Measurements from ENCODE around the gene DUSP6.
"Not testable (repeated sequence)": the region's sequence is repeated elsewhere in the genome, so short reads cannot be mapped to it uniquely, and the experiment has no call there.

The DUSP6 gene

DNA sequence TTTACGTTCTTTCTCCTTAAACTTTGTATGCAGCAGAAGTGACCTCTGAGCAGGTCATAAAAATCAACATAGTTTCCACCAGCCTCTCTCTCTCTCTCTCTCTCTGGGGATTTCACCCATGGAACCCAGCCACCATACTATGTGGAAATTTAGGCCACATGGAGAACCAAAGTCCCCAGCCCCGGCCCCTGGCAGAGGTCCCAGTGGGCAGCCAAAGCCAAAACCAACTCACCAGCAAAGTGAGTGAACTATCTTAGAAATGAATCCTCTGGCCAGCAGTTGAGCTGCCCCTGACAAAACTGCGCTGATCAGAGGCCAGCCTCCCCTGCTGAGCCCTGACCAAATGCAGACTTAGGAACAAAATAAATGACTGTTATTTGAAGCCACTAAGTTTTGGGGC, 9.2 kb downstream of the DUSP6 start:
- no peak for DNase-seq

GRCh38 chr12:89340861-89341260, 11.4 kb downstream of the DUSP6 start:
- peaks cover 19% of the 10 kb centered on the region for H3K4me1 Mint-ChIP-seq
- H3K4me3 Mint-ChIP-seq = no peak overlapping the region
- no peaks in the 10 kb centered on the region for H3K9me3 Mint-ChIP-seq
- DNase-seq = no peak
- no peak overlapping the region for H3K27ac Mint-ChIP-seq
- CTCF ChIA-PET = no interaction called here
- peaks cover 4% of the 10 kb centered on the region for H3K27me3 Mint-ChIP-seq
- peaks cover 2% of the 10 kb centered on the region for H3K36me3 Mint-ChIP-seq

More for the DNA sequence above, 9.2 kb downstream of the DUSP6 start:
- Mint-ChIP-seq H3K9me3 (no peaks in the 10 kb centered on the region), H3K4me1 (peaks cover 41% of the 10 kb centered on the region), H3K27me3 (peaks cover 4% of the 10 kb centered on the region), H3K27ac (no peak overlapping the region), H3K4me3 (no peak overlapping the region), H3K36me3 (peaks cover 21% of the 10 kb centered on the region)
- CTCF ChIA-PET = no interaction called here

- Mint-ChIP-seq H3K36me3 (peaks cover 4% of the 10 kb centered on the region), H3K27ac (no peak overlapping the region), H3K4me3 (no peak overlapping the region), H3K9me3 (no peaks in the 10 kb centered on the region), H3K27me3 (peaks cover 4% of the 10 kb centered on the region), H3K4me1 (peaks cover 18% of the 10 kb centered on the region)
- CTCF ChIA-PET = interaction anchor here (0.7 kb wide), 1 partner anchor 39 kb away, joined by 3 read pairs; no protein-coding TSS in a partner anchor
- DNase-seq = no peak
Measured at GRCh38 chr12:89339526-89339925, 12.8 kb downstream of the DUSP6 start.

DNA sequence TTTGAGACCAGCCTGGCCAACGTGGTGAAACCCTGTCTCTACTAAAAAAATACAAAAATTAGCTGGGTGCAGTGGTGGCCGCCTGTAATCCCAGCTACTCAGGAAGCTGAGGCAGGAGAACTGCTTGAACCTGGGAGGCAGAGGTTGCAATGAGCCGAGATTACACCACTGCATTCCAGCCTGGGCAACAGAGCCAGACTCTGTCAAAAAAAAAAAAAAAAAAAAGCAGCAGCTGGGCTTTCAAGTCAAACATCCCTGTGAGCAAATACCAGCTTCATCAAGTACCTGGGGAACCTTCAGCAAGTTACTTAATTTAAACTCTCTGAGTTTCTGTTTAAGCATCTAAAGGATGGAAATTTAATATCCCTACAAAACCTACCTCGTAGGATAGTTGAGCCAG, 15.2 kb downstream of the DUSP6 start:
- H3K27ac Mint-ChIP-seq, H3K4me3 Mint-ChIP-seq, H3K9me3 Mint-ChIP-seq, CTCF ChIA-PET, DNase-seq, H3K27me3 Mint-ChIP-seq, H3K36me3 Mint-ChIP-seq: not testable (repeated sequence)
- H3K4me1 Mint-ChIP-seq = peaks cover 38% of the 10 kb centered on the region

GRCh38 chr12:89335452-89336244, 16.7 kb downstream of the DUSP6 start:
- Mint-ChIP-seq H3K4me1 (peaks cover 35% of the 10 kb centered on the region), H3K27me3 (no peaks in the 10 kb centered on the region), H3K4me3 (no peak overlapping the region), H3K27ac (no peak overlapping the region), H3K9me3 (peaks cover 9% of the 10 kb centered on the region), H3K36me3 (peaks cover 8% of the 10 kb centered on the region)
- DNase-seq = no peak
- CTCF ChIA-PET = no interaction called here

GRCh38 chr12:89334548-89335169, 17.6 kb downstream of the DUSP6 start:
- H3K9me3 Mint-ChIP-seq = peaks cover 12% of the 10 kb centered on the region
- CTCF ChIA-PET = interaction anchor here (4.7 kb wide), 1 partner anchor 11 kb away, joined by 18 read pairs; no protein-coding TSS in a partner anchor
- H3K4me1 Mint-ChIP-seq = peaks cover 35% of the 10 kb centered on the region
- H3K4me3 Mint-ChIP-seq = no peak overlapping the region
- no peak overlapping the region for H3K27ac Mint-ChIP-seq
- H3K36me3 Mint-ChIP-seq = peaks cover 10% of the 10 kb centered on the region
- no peaks in the 10 kb centered on the region for H3K27me3 Mint-ChIP-seq
- no peak for DNase-seq

DNA sequence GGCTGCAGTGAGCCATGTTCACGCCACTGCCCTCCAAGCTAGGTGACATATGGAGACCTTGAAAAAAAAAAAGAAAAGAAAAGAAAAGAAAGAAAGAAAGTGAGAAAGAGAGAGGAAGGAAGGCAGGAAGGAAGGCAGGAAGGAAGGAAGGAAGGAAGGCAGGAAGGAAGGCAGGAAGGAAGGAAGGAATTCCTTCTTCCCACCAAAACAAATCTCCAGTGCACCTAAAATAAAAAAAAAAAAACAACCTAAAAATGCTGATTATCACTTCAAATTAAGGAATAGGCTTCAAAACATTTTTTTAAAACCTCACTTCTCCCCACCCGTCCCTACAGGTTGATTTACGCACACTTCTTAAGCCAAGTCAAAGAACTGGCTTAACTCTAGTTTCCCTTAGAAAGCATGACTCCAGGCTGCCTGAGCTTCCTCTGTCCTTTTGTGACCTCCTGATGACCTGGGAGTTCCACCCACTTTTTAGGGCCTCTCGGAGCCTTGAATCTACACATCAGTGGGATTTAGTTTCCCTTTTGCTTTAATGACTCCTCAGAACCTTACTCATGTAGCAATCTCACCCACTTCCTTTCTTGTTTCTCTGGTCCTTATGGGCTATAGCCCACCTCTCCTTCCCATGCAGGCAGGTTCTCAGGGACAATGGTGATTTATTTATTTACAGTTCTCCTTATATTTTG, 18.6 kb downstream of the DUSP6 start:
- Mint-ChIP-seq H3K9me3 (peaks cover 14% of the 10 kb centered on the region), H3K27me3 (peaks cover under 1% of the 10 kb centered on the region), H3K4me3 (peak overlapping the region; percentile 26), H3K27ac (peak overlapping the region; percentile 5), H3K4me1 (peaks cover 35% of the 10 kb centered on the region), H3K36me3 (peaks cover 10% of the 10 kb centered on the region)
- CTCF ChIA-PET = interaction anchor here (1.1 to 4.7 kb wide), 2 partner anchors 12 to 165 kb away, joined by 3 to 18 read pairs; no protein-coding TSS in a partner anchor
- peak; percentile 70 for DNase-seq

GRCh38 chr12:89328151-89329030, 23.9 kb downstream of the DUSP6 start:
- Mint-ChIP-seq H3K9me3 (peaks cover 12% of the 10 kb centered on the region), H3K4me3 (no peak overlapping the region), H3K4me1 (peaks cover 22% of the 10 kb centered on the region), H3K36me3 (peaks cover 5% of the 10 kb centered on the region), H3K27ac (no peak overlapping the region), H3K27me3 (peaks cover 5% of the 10 kb centered on the region)
- CTCF ChIA-PET = interaction anchor here (0.7 to 1.8 kb wide), 3 partner anchors 23 to 290 kb away, joined by 3 read pairs; no protein-coding TSS in a partner anchor
- DNase-seq = no peak

DNA sequence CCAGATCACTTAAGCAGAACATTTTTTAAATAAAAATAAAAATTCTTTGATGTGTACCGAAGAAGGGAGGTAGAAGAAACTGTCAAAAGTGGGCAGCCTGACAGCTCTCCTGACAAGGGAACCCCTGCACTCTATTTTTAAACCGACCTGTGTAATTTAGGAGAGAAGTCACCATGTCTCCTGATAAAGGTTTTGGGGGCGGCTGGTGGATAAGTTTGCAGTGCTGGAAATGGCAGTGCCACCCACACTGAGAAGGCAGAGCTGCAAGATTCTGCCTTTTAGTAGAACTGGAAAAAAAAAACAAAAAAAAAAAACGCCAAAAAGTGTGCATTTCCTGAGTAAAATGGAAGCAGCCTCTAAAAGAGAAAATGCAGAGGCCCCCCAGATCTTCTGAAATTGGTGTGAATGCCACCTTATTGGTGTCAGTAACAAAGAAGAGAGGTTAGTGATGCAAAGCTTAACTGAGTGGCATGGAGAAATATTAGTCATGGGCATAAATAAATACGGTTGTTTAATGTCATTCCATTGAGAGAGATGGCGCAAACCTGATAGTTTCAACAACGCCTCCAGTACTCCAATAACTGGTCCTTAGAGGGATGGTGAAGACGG, 24.7 kb downstream of the DUSP6 start:
- H3K36me3 Mint-ChIP-seq = peaks cover 5% of the 10 kb centered on the region
- no peak for DNase-seq
- CTCF ChIA-PET = interaction anchor here (0.7 to 1.8 kb wide), 2 partner anchors 24 to 289 kb away, joined by 3 read pairs; no protein-coding TSS in a partner anchor
- peaks cover 9% of the 10 kb centered on the region for H3K27me3 Mint-ChIP-seq
- peaks cover 12% of the 10 kb centered on the region for H3K9me3 Mint-ChIP-seq
- no peak overlapping the region for H3K27ac Mint-ChIP-seq
- peaks cover 14% of the 10 kb centered on the region for H3K4me1 Mint-ChIP-seq
- H3K4me3 Mint-ChIP-seq = no peak overlapping the region

DNA sequence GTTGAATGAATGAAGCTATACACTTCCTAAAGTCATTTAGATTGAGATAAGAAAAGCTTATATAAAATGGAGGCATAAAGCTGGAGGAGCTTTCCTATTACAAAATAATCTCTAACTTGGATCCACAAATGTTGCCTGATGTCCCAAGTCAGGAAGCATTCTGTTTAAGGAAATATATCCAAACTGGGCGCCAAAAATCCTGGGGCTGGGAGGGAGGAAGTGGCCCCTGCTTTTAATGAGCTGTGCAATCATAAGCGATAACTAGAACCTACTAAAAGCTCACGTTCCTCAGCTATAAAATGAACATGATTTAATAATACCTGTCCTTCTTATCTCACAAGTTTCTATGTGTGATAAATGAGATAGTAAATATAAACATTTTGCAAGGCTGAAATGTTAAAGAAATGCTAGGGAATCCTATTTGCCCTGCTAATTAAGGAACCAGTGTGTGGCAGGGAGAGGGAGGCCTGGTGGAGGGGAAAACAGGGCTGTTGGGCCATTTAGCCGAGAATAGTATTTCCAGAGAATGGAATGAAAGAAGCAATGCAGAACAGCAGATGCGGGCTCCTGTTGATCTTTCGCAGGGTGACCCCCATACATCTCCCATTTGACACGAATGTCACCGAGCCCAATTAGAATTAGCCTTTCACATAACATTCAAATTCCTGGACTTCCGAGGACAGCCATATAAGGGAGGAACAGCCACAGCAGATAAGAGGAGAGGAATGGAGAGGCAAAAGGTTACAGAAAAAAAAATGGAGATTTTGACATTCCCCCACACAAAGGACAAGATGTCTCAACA, 25.9 kb downstream of the DUSP6 start:
- Mint-ChIP-seq H3K4me1 (peaks cover 12% of the 10 kb centered on the region), H3K27ac (no peak overlapping the region), H3K27me3 (peaks cover 9% of the 10 kb centered on the region), H3K9me3 (peaks cover 12% of the 10 kb centered on the region), H3K36me3 (peaks cover 5% of the 10 kb centered on the region), H3K4me3 (no peak overlapping the region)
- CTCF ChIA-PET = no interaction called here
- no peak for DNase-seq

GRCh38 chr12:89325495-89325894, 26.8 kb downstream of the DUSP6 start:
- Mint-ChIP-seq H3K9me3 (peaks cover 4% of the 10 kb centered on the region), H3K36me3 (peaks cover under 1% of the 10 kb centered on the region), H3K4me3 (no peak overlapping the region), H3K27ac (no peak overlapping the region), H3K27me3 (peaks cover 9% of the 10 kb centered on the region), H3K4me1 (peaks cover 12% of the 10 kb centered on the region)
- DNase-seq = no peak
- CTCF ChIA-PET = no interaction called here

GRCh38 chr12:89324437-89324836, 27.9 kb downstream of the DUSP6 start:
- peaks cover 3% of the 10 kb centered on the region for H3K9me3 Mint-ChIP-seq
- H3K4me1 Mint-ChIP-seq = peaks cover 12% of the 10 kb centered on the region
- CTCF ChIA-PET = no interaction called here
- H3K27ac Mint-ChIP-seq = no peak overlapping the region
- H3K4me3 Mint-ChIP-seq = no peak overlapping the region
- H3K36me3 Mint-ChIP-seq = no peaks in the 10 kb centered on the region
- peaks cover 9% of the 10 kb centered on the region for H3K27me3 Mint-ChIP-seq
- DNase-seq = no peak

Data from activated naive CD4-positive, alpha-beta T cell treated with anti-CD3 and anti-CD28 coated beads, Interleukin-2, amount 10 ng/mL, durations not matched to agents 7 days and 5 days (primary cell).